ENCODE data around the gene TEX13D. TPM values are rescaled to one million over a fixed set of nuclear protein-coding genes. Genes with fewer than 3 reads are reported as not detected.
A peak's percentile ranks its signal among the peaks of the same experiment; 100 is the strongest.

TEX13D gene
- total and polyA plus RNA-seq, 2 experiments from 2014 or later: 0.11 TPM; not detected in 1

- Histone ChIP-seq H3F3A (ENCODE audit: insufficient read depth) (no peaks in the 10 kb centered on the region), H3K4me3 (no peak overlapping the region), H3K79me2 (ENCODE audit: insufficient read depth) (no peaks in the 10 kb centered on the region), H3K36me3 (ENCODE audit: low read depth) (no peaks in the 10 kb centered on the region), H2AFZ (no peak overlapping the region), H3K9ac (no peak overlapping the region), H3K27ac (no peak overlapping the region), H4K20me1 (ENCODE audit: insufficient read depth) (no peaks in the 10 kb centered on the region), H3K27me3 (replicated peaks; ENCODE audit: insufficient read depth) (no peaks in the 10 kb centered on the region), H3K9me2 (ENCODE audit: insufficient read depth) (no peaks in the 10 kb centered on the region), H3K9me3 (ENCODE audit: low read depth) (no peaks in the 10 kb centered on the region), H3K4me1 (ENCODE audit: insufficient read depth) (no peaks in the 10 kb centered on the region), H3K4me2 (ENCODE audit: unreplicated experiment) (no peak overlapping the region)
- WGBS, 2 experiments (ENCODE audit: low coverage in 1 of 2, low lambda C conversion rate in 2 of 2, missing lambda C conversion rate in 2 of 2): 52 to 57% methylated on average over 4 of the region's 4 CpGs
- TF ChIP-seq EZH2phosphoT487 (IDR thresholded peaks at IDR 0.05; ENCODE audit: insufficient read depth, low read depth) (no peak), EZH2 (IDR thresholded peaks at IDR 0.05; ENCODE audit: insufficient read depth, poor library complexity, severe bottlenecking) (no peak)
- no peak for DNase-seq
- in situ Hi-C loops (cut with MboI): no loop called here
These were observed 11.8 kb downstream of the TEX13D start for GRCh38 chrX:124344246-124344645.

GRCh38 chrX:124346117-124346876, 13.8 kb downstream of the TEX13D start, which contains the start of gene SH2D1A:
Gene SH2D1A (plus strand): TSS chrX:124346563. CDS start chrX:124346643, 80 bp downstream.
- no peak within 1 kb of the TSS for H2AFZ ChIP-seq
- H3K9ac ChIP-seq: no peak within 1 kb of the TSS
- no peaks in the 10 kb centered on the region for H3K4me1 ChIP-seq (ENCODE audit: insufficient read depth)
- H4K20me1 ChIP-seq (ENCODE audit: insufficient read depth): no peaks in the 10 kb centered on the region
- TF ChIP-seq EZH2 (IDR thresholded peaks at IDR 0.05; ENCODE audit: insufficient read depth, poor library complexity, severe bottlenecking) (no peak), EZH2phosphoT487 (IDR thresholded peaks at IDR 0.05; ENCODE audit: insufficient read depth, low read depth) (no peak)
- H3K27ac ChIP-seq: no peak within 1 kb of the TSS
- H3K4me2 ChIP-seq (ENCODE audit: unreplicated experiment): no peak within 1 kb of the TSS
- no peaks in the 10 kb centered on the region for H3K9me3 ChIP-seq (ENCODE audit: low read depth)
- in situ Hi-C loops (cut with MboI): no loop called here
- H3K36me3 ChIP-seq (ENCODE audit: low read depth): no peaks in the 10 kb centered on the region
- H3K4me3 ChIP-seq: no peak within 1 kb of the TSS
- no peaks in the 10 kb centered on the region for H3K9me2 ChIP-seq (ENCODE audit: insufficient read depth)
- no peaks in the 10 kb centered on the region for H3F3A ChIP-seq (ENCODE audit: insufficient read depth)
- DNase-seq: peak; percentile 2
- 60 to 61% methylated on average over 14 to 15 of the region's 19 CpGs for WGBS, 2 experiments (ENCODE audit: low coverage in 1 of 2, low lambda C conversion rate in 2 of 2, missing lambda C conversion rate in 2 of 2)
- no peaks in the 10 kb centered on the region for H3K79me2 ChIP-seq (ENCODE audit: insufficient read depth)
- no peaks in the 10 kb centered on the region for H3K27me3 ChIP-seq (replicated peaks; ENCODE audit: insufficient read depth)

DNA sequence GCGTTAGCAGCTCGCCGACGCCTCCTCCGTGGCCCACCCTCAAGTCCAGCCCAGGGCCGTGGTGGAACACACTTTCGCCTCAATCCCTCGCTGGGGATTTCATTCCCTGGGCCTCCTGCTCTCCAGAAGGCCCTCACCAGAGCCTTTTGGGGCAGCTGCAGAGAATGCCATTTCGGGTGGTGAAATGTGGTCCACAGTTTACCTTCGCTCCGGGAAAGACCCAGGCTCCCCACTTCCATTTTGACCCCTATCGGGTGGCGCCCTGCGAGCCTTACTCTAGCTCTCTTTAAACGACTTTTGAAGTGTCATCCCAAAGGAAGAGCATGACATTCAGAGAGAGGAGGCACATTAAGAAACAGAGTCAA, 14.4 kb downstream of the TEX13D start:
- Histone ChIP-seq H3K27me3 (replicated peaks; ENCODE audit: insufficient read depth) (no peaks in the 10 kb centered on the region), H3K9me2 (ENCODE audit: insufficient read depth) (no peaks in the 10 kb centered on the region), H3K79me2 (ENCODE audit: insufficient read depth) (no peaks in the 10 kb centered on the region), H3K4me1 (ENCODE audit: insufficient read depth) (no peaks in the 10 kb centered on the region), H3F3A (ENCODE audit: insufficient read depth) (no peaks in the 10 kb centered on the region), H3K4me2 (ENCODE audit: unreplicated experiment) (no peak overlapping the region), H3K27ac (no peak overlapping the region), H3K9me3 (ENCODE audit: low read depth) (no peaks in the 10 kb centered on the region), H4K20me1 (ENCODE audit: insufficient read depth) (no peaks in the 10 kb centered on the region), H3K36me3 (ENCODE audit: low read depth) (no peaks in the 10 kb centered on the region), H3K9ac (no peak overlapping the region), H3K4me3 (no peak overlapping the region), H2AFZ (no peak overlapping the region)
- in situ Hi-C loops (cut with MboI): no loop called here
- WGBS, 2 experiments (ENCODE audit: low coverage in 1 of 2, low lambda C conversion rate in 2 of 2, missing lambda C conversion rate in 2 of 2): 68 to 69% methylated on average over 7 to 10 of the region's 15 CpGs
- no peak for DNase-seq
- TF ChIP-seq EZH2phosphoT487 (IDR thresholded peaks at IDR 0.05; ENCODE audit: insufficient read depth, low read depth): no peak
- no peak for TF ChIP-seq EZH2 (IDR thresholded peaks at IDR 0.05; ENCODE audit: insufficient read depth, poor library complexity, severe bottlenecking)

- Histone ChIP-seq H3F3A (ENCODE audit: insufficient read depth) (no peaks in the 10 kb centered on the region), H3K4me1 (ENCODE audit: insufficient read depth) (no peaks in the 10 kb centered on the region), H3K36me3 (ENCODE audit: low read depth) (no peaks in the 10 kb centered on the region), H3K9ac (no peak overlapping the region), H3K4me2 (ENCODE audit: unreplicated experiment) (no peak overlapping the region), H4K20me1 (ENCODE audit: insufficient read depth) (no peaks in the 10 kb centered on the region), H3K27ac (no peak overlapping the region), H3K79me2 (ENCODE audit: insufficient read depth) (no peaks in the 10 kb centered on the region), H3K27me3 (replicated peaks; ENCODE audit: insufficient read depth) (no peaks in the 10 kb centered on the region), H3K9me2 (ENCODE audit: insufficient read depth) (no peaks in the 10 kb centered on the region), H2AFZ (no peak overlapping the region), H3K4me3 (no peak overlapping the region), H3K9me3 (ENCODE audit: low read depth) (no peaks in the 10 kb centered on the region)
- in situ Hi-C loops (cut with MboI): no loop called here
- DNase-seq: no peak
- WGBS, 2 experiments (ENCODE audit: low coverage in 1 of 2, low lambda C conversion rate in 2 of 2, missing lambda C conversion rate in 2 of 2): 32 to 45% methylated on average over 3 to 5 of the region's 5 CpGs
- TF ChIP-seq EZH2phosphoT487 (IDR thresholded peaks at IDR 0.05; ENCODE audit: insufficient read depth, low read depth): no peak
- no peak for TF ChIP-seq EZH2 (IDR thresholded peaks at IDR 0.05; ENCODE audit: insufficient read depth, poor library complexity, severe bottlenecking)
These were observed 14.8 kb downstream of the TEX13D start for GRCh38 chrX:124347242-124347641.
